GM12878 (cell line): ENCODE results near the gene CACNA1E. TPM values are rescaled to one million over a fixed set of nuclear protein-coding genes. Genes with fewer than 3 reads are reported as not detected.

Source experiments
- ATAC-seq: fragments of 200-7000 bp; cut with Tn5 transposase; 3 replicates; pipeline ENCODE4 v1.9.1; 2020; ENCODE audit warnings: mild to moderate bottlenecking, moderate library complexity
- BruUV-seq: library from RNA; stranded (reverse); fragments of 400-500 nt; replicated peaks from 2 replicates; lab custom pipeline; 2021; lab: Mats Ljungman, UMichigan
- CTCF ChIA-PET: fragments of 300-600 bp; sonication (Branson Sonifier 250); formaldehyde crosslinking; extraction: SDS; loops from one replicate; lab custom pipeline; 2021; ENCODE audit warnings: inconsistent platforms; lab: Yijun Ruan, JAX
- POLR2A ChIA-PET: fragments of 350-600 bp; formaldehyde crosslinking; extraction: SDS; loops from one replicate; lab custom pipeline; 2021; ENCODE audit warnings: inconsistent platforms; lab: Charles Lee
- RAD21 ChIA-PET: fragments of 300-600 bp; sonication (Branson Sonifier 250); formaldehyde crosslinking; loops from one replicate; lab custom pipeline; 2023; ENCODE audit warnings: antibody characterized with exemption; ENCODE audit not compliant: unreplicated experiment; lab: Charles Lee
- SMC1A ChIA-PET: fragments of 300-600 bp; sonication (Branson Sonifier 250); formaldehyde crosslinking; loops from one replicate; lab custom pipeline; 2023; ENCODE audit not compliant: unreplicated experiment, uncharacterized antibody; lab: Charles Lee
- DNase-seq: peaks from one replicate; pipeline ENCODE4 v3.0.0-alpha.2; 2011; ENCODE audit warnings: low read depth, low spot score
- FAIRE-seq: peaks from 3 replicates; lab custom pipeline; 2011; peaks lifted over from hg19 to GRCh38; lab: Jason Lieb, UNC
- H2AFZ ChIP-seq: 2 replicates; pipeline ENCODE4 v1.6.0; 2011; ENCODE audit warnings: low read depth, low read length, control low read depth; ENCODE audit not compliant: control insufficient read depth
- H3K27ac ChIP-seq: 2 replicates; pipeline ENCODE4 v1.5.1; 2011; ENCODE audit warnings: control low read depth; ENCODE audit not compliant: control insufficient read depth, insufficient read depth
- H3K27me3 ChIP-seq, 2 experiments: replicated peaks in 1 of 2; 2 replicates each; pipeline versions ENCODE4 v1.6.0 to v1.6.1; 2011; ENCODE audit warnings: low read length in 1 of 2; ENCODE audit not compliant: control insufficient read depth in 2 of 2, insufficient read depth in 2 of 2
- H3K36me3 ChIP-seq, 2 experiments: 2 replicates each; pipeline ENCODE4 v1.5.1; 2011; ENCODE audit warnings: low read length in 1 of 2; ENCODE audit not compliant: control insufficient read depth in 2 of 2, insufficient read depth in 2 of 2
- H3K4me1 ChIP-seq: 2 replicates; pipeline ENCODE4 v1.6.1; 2011; ENCODE audit warnings: mild to moderate bottlenecking, low read length, moderate library complexity, mixed read lengths; ENCODE audit not compliant: control insufficient read depth, insufficient read depth
- H3K4me2 ChIP-seq: 2 replicates; pipeline ENCODE4 v1.6.0; 2011; ENCODE audit warnings: control low read depth; ENCODE audit not compliant: control insufficient read depth, insufficient read depth
- H3K4me3 ChIP-seq: fragments of 200-600 bp; sonication (generic); 2 replicates; pipeline ENCODE4 v1.5.1; 2016
- H3K79me2 ChIP-seq: 2 replicates; pipeline ENCODE4 v1.6.0; 2011; ENCODE audit warnings: low read length; ENCODE audit not compliant: control insufficient read depth, insufficient read depth
- H3K9ac ChIP-seq: 2 replicates; pipeline ENCODE4 v1.8.0; 2011; ENCODE audit warnings: low read length, control low read depth, mixed read lengths; ENCODE audit not compliant: control insufficient read depth, insufficient read depth
- H3K9me3 ChIP-seq: replicated peaks from 3 replicates; pipeline ENCODE4 v1.5.1; 2011; ENCODE audit warnings: mild to moderate bottlenecking, low read length; ENCODE audit not compliant: control insufficient read depth, insufficient read depth
- H4K20me1 ChIP-seq: 2 replicates; pipeline ENCODE4 v1.6.0; 2011; ENCODE audit not compliant: control insufficient read depth, insufficient read depth
- CBFB ChIP-seq: IDR thresholded peaks from 2 replicates; pipeline ENCODE4 v1.6.1; 2016; ENCODE audit warnings: antibody characterized with exemption, low read depth
- CBX3 ChIP-seq: fragments of 200-600 bp; sonication (generic); IDR thresholded peaks from 2 replicates; pipeline ENCODE4 v1.6.1; 2016; ENCODE audit warnings: low read depth, borderline replicate concordance
- FOS ChIP-seq: IDR thresholded peaks from 3 replicates; pipeline ENCODE4 v1.6.1; 2011; ENCODE audit warnings: borderline replicate concordance; ENCODE audit not compliant: insufficient read length; ENCODE audit errors: extremely low read depth
- GATAD2B ChIP-seq: fragments of 450-650 bp; conservative IDR thresholded peaks from 2 replicates; pipeline ENCODE4 v1.6.1; 2017; ENCODE audit warnings: low read depth, mild to moderate bottlenecking, moderate library complexity
- MLLT1 ChIP-seq: fragments of 450-650 bp; IDR thresholded peaks from 2 replicates; pipeline ENCODE4 v1.6.1; 2016; ENCODE audit warnings: mild to moderate bottlenecking
- MTA3 ChIP-seq: IDR thresholded peaks from 2 replicates; pipeline ENCODE4 v1.6.1; 2012; ENCODE audit warnings: low read length, inconsistent platforms, borderline replicate concordance
- NR2F1 ChIP-seq: fragments of 450-650 bp; conservative IDR thresholded peaks from 2 replicates; pipeline ENCODE4 v1.6.1; 2017; ENCODE audit warnings: mild to moderate bottlenecking
- PAX8 ChIP-seq: fragments of 450-650 bp; IDR thresholded peaks from 2 replicates; pipeline ENCODE4 v1.6.1; 2017; ENCODE audit warnings: mild to moderate bottlenecking, moderate library complexity
- SIN3A ChIP-seq: IDR thresholded peaks from 2 replicates; pipeline ENCODE4 v1.6.1; 2012; ENCODE audit warnings: low read depth, low read length, improper control_type of control experiment
- STAT1 ChIP-seq: fragments of 450-650 bp; conservative IDR thresholded peaks from 2 replicates; pipeline ENCODE4 v1.6.1; 2014; ENCODE audit warnings: antibody characterized with exemption, mild to moderate bottlenecking
- TCF12 ChIP-seq: IDR thresholded peaks from 2 replicates; pipeline ENCODE4 v1.6.1; 2011; ENCODE audit warnings: low read depth, mild to moderate bottlenecking, low read length
- WRNIP1 ChIP-seq: IDR thresholded peaks from 2 replicates; pipeline ENCODE4 v1.6.1; 2011; ENCODE audit warnings: low read depth, low read length, improper control_type of control experiment, borderline replicate concordance
- ZBED1 ChIP-seq: IDR thresholded peaks from 2 replicates; pipeline ENCODE4 v1.6.1; 2016; ENCODE audit warnings: borderline replicate concordance
- ZNF207 ChIP-seq: fragments of 450-650 bp; IDR thresholded peaks from 2 replicates; pipeline ENCODE4 v1.6.1; 2014; ENCODE audit warnings: antibody characterized with exemption, mild to moderate bottlenecking, borderline replicate concordance
- ZNF217 ChIP-seq: fragments of 450-650 bp; IDR thresholded peaks from 2 replicates; pipeline ENCODE4 v1.6.1; 2017; ENCODE audit warnings: antibody characterized with exemption, mild to moderate bottlenecking
- ZNF592 ChIP-seq: fragments of 450-650 bp; IDR thresholded peaks from 2 replicates; pipeline ENCODE4 v1.6.1; 2017; ENCODE audit warnings: mild to moderate bottlenecking, moderate library complexity
- WGBS: methylation state at CpG from one replicate; pipeline ENCODE4 v1.1.6; 2016; ENCODE audit warnings: low lambda C conversion rate; ENCODE audit not compliant: insufficient replicate concordance, insufficient coverage; ENCODE audit errors: missing lambda C conversion rate; 5-methylcytosine and 5-hydroxymethylcytosine counted together
- in situ Hi-C: fragments of 300-500 bp; cut with MboI; formaldehyde crosslinking; loops from 9 replicates; pipeline ENCODE4 v1.14.3; 2018; ENCODE audit warnings: mixed read lengths
- intact Hi-C: fragments of 100-400 bp; cut with micrococcal nuclease; formaldehyde crosslinking; loops from one replicate; pipeline ENCODE4 v1.14.2; 2022; ENCODE audit not compliant: unreplicated experiment
- polyA plus RNA-seq, 11 experiments: library from polyadenylated mRNA; depleted of rRNA in 4 of 11; unstranded in 6 of 11; stranded (reverse) in 5 of 11; fragments of >200 nt; fragmentation: Nextera tagmentation in 4 of 11; fragmentation: Illumina TruSeq in 1 of 11; extraction: Ambion mirVana in 4 of 11; extraction: Trizol in 1 of 11; gene quantifications; 1 replicate in 1 of 11; 2 replicates in 10 of 11; pipeline versions ENCODE4 v1.2.1 to v1.2.3, GENCODE V29; 2011 to 2016; ENCODE audit warnings: inconsistent platforms in 2 of 11, missing spikeins in 2 of 11, low read depth in 1 of 11
- total RNA-seq, 4 experiments: library from RNA; depleted of rRNA in 3 of 4; stranded (reverse); fragments of >200 nt in 3 of 4; fragmentation: Illumina TruSeq in 1 of 4; extraction: Trizol in 1 of 4; gene quantifications; 2 replicates each; pipeline versions ENCODE4 v1.2.1 to v1.2.3, GENCODE V29; 2013 to 2021

The CACNA1E gene
- total and polyA plus RNA-seq, 10 of the 15 experiments (the other 5 are each of a cell fraction or from before 2014, with no cell fraction given) = 0.57 to 22.0 (median 8.5) TPM

- no peak for TF ChIP-seq ZNF592
- TF ChIP-seq ZNF207 = no peak
- no peak for TF ChIP-seq STAT1
- no peak for TF ChIP-seq WRNIP1
Observed at GRCh38 chr1:181645171-181645570, 161.9 kb downstream of the CACNA1E start (continued).

- no peak for ATAC-seq
- CTCF ChIA-PET = no interaction called here
- no peak overlapping the region for H2AFZ ChIP-seq
- POLR2A ChIA-PET = interaction anchor here (0.6 kb wide), 1 partner anchor 385 kb away, joined by 3 read pairs; no protein-coding TSS in a partner anchor
- no peak overlapping the region for H3K27ac ChIP-seq
- RAD21 ChIA-PET = no interaction called here
- no peaks in the 10 kb centered on the region for H4K20me1 ChIP-seq
- H3K9me3 ChIP-seq = no peaks in the 10 kb centered on the region
- DNase-seq = no peak
- H3K27me3 ChIP-seq = no peaks in the 10 kb centered on the region
- H3K9ac ChIP-seq = no peak overlapping the region
- H3K79me2 ChIP-seq = no peaks in the 10 kb centered on the region
- H3K4me1 ChIP-seq = no peaks in the 10 kb centered on the region; the same call in 1 of the 2 replicates
- in situ Hi-C loops (no loop called here), intact Hi-C loops (no loop called here)
- H3K36me3 ChIP-seq = peaks cover 0 to 7% of the 10 kb centered on the region in 2 experiments; a peak in 3 of 4 replicates
- H3K4me3 ChIP-seq = no peak overlapping the region
- FAIRE-seq = no peak
- no peak overlapping the region for H3K4me2 ChIP-seq
- 83% methylated on average over 8 of the region's 8 CpGs for whole genome bisulfite sequencing
- no TSS peak for BruUV-seq
- SMC1A ChIA-PET = interaction anchor here (1.4 kb wide), 1 partner anchor 11 kb away, joined by 3 read pairs; no protein-coding TSS in a partner anchor
- TF ChIP-seq ZNF217 (no peak), CBFB (no peak), GATAD2B (no peak), ZBED1 (no peak), MLLT1 (no peak), SIN3A (no peak), FOS (no peak), TCF12 (no peak), MTA3 (no peak), CBX3 (no peak), PAX8 (no peak), NR2F1 (no peak)
Observed at GRCh38 chr1:181646710-181647109, 163.4 kb downstream of the CACNA1E start.
